Astrocyte (in vitro differentiated cells and primary cell): ENCODE measurements around the gene LUC7L3. TPM values are rescaled to one million over a fixed set of nuclear protein-coding genes. Genes with fewer than 3 reads are reported as not detected.

Source experiments
- DNase-seq: peaks from one replicate; pipeline ENCODE4 v3.0.0-alpha.2; 2010; ENCODE audit warnings: low read depth
- FAIRE-seq: peaks from 2 replicates; lab custom pipeline; 2011; peaks lifted over from hg19 to GRCh38; lab: Jason Lieb, UNC
- H2AFZ ChIP-seq: 2 replicates; pipeline ENCODE4 v1.6.0; 2012; ENCODE audit warnings: low read depth, low read length, inconsistent platforms
- H3K27ac ChIP-seq: 2 replicates; pipeline ENCODE4 v1.5.1; 2011; ENCODE audit warnings: low read depth, low read length, inconsistent platforms
- H3K27me3 ChIP-seq: 2 replicates; pipeline ENCODE4 v1.6.0; 2011; ENCODE audit warnings: low read length, inconsistent platforms; ENCODE audit not compliant: insufficient read depth
- H3K36me3 ChIP-seq: 2 replicates; pipeline ENCODE4 v1.5.1; 2011; ENCODE audit warnings: low read length, inconsistent platforms; ENCODE audit not compliant: insufficient read depth
- H3K4me1 ChIP-seq: 2 replicates; pipeline ENCODE4 v1.5.1; 2011; ENCODE audit warnings: low read length, inconsistent platforms; ENCODE audit not compliant: insufficient read depth
- H3K4me2 ChIP-seq: 2 replicates; pipeline ENCODE4 v1.6.0; 2012; ENCODE audit warnings: low read length, inconsistent platforms
- H3K4me3 ChIP-seq: 2 replicates; pipeline ENCODE4 v1.5.1; 2011; ENCODE audit warnings: low read depth, mild to moderate bottlenecking, low read length, inconsistent platforms; ENCODE audit not compliant: insufficient read depth
- H3K79me2 ChIP-seq: 2 replicates; pipeline ENCODE4 v1.6.0; 2012; ENCODE audit warnings: mild to moderate bottlenecking, low read length, inconsistent platforms; ENCODE audit not compliant: insufficient read depth
- H3K9ac ChIP-seq: 2 replicates; pipeline ENCODE4 v1.6.0; 2012; ENCODE audit warnings: mild to moderate bottlenecking, low read length, inconsistent platforms
- H3K9me3 ChIP-seq: 2 replicates; pipeline ENCODE4 v1.5.1; 2012; ENCODE audit warnings: low read depth, mild to moderate bottlenecking, low read length, inconsistent platforms; ENCODE audit not compliant: insufficient read depth
- H4K20me1 ChIP-seq: 2 replicates; pipeline ENCODE4 v1.6.0; 2012; ENCODE audit warnings: low read length, inconsistent platforms; ENCODE audit not compliant: insufficient read depth
- H3K27ac Mint-ChIP-seq: one replicate; pipeline ENCODE4 v1.8.0; 2021; ENCODE audit warnings: mild to moderate bottlenecking, mixed read lengths; ENCODE audit not compliant: unreplicated experiment
- H3K27me3 Mint-ChIP-seq: one replicate; pipeline ENCODE4 v1.8.0; 2021; ENCODE audit warnings: low read depth, mixed read lengths; ENCODE audit not compliant: unreplicated experiment
- H3K36me3 Mint-ChIP-seq: one replicate; pipeline ENCODE4 v1.8.0; 2021; ENCODE audit warnings: low read depth, mixed read lengths; ENCODE audit not compliant: unreplicated experiment
- H3K4me1 Mint-ChIP-seq: one replicate; pipeline ENCODE4 v1.8.0; 2021; ENCODE audit warnings: low read depth, mixed read lengths; ENCODE audit not compliant: unreplicated experiment
- H3K4me3 Mint-ChIP-seq: one replicate; pipeline ENCODE4 v1.8.0; 2021; ENCODE audit warnings: mild to moderate bottlenecking, moderate library complexity, mixed read lengths; ENCODE audit not compliant: unreplicated experiment
- H3K9me3 Mint-ChIP-seq: one replicate; pipeline ENCODE4 v1.8.0; 2021; ENCODE audit warnings: mild to moderate bottlenecking, mixed read lengths; ENCODE audit not compliant: unreplicated experiment
- CTCF ChIP-seq: IDR thresholded peaks from 2 replicates; pipeline ENCODE4 v1.5.1; 2011; ENCODE audit warnings: low read depth, mild to moderate bottlenecking, inconsistent platforms, low read length, moderate library complexity; ENCODE audit not compliant: insufficient read depth
- EZH2 ChIP-seq: IDR thresholded peaks from 2 replicates; pipeline ENCODE4 v1.6.1; 2012; ENCODE audit warnings: mild to moderate bottlenecking, low read length, inconsistent platforms; ENCODE audit not compliant: insufficient read depth
- total RNA-seq: library from RNA; stranded (reverse); gene quantifications from 2 replicates; pipeline ENCODE4 v1.2.1, GENCODE V29; 2021

The LUC7L3 gene
- total RNA-seq, 1 donor from 2014 or later: 93.0 TPM

DNA sequence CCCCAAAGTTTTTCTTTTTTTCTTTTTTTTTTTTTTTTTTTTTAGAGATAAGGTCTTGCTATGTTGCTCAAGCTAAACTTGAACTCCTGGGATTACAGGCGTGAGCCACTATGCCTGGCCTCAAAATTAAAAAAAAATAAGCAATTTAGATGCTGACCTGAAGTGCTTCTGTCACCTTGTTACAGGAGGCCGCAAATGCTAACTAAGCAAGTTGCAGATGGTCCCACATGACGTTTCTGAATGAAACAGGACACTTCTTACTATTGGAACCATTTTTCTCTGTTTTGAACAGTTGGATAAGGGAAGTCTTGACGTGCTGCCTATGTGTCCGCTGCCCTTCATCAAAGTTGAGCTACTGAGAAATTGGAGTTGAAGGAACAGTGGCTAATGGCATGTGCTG is 39.1 kb downstream of the LUC7L3 start:
- Histone ChIP-seq H3K4me2 (no peak overlapping the region), H3K27me3 (no peaks in the 10 kb centered on the region), H3K79me2 (no peaks in the 10 kb centered on the region), H2AFZ (no peak overlapping the region), H3K4me3 (no peak overlapping the region), H3K27ac (no peak overlapping the region), H3K9me3 (no peaks in the 10 kb centered on the region), H4K20me1 (peaks cover 4% of the 10 kb centered on the region), H3K9ac (no peak overlapping the region), H3K4me1 (no peaks in the 10 kb centered on the region), H3K36me3 (peaks cover 14% of the 10 kb centered on the region)
- TF ChIP-seq EZH2 (no peak), CTCF (no peak)
- Mint-ChIP-seq H3K27ac (no peak overlapping the region), H3K9me3 (no peaks in the 10 kb centered on the region), H3K4me1 (peaks cover 3% of the 10 kb centered on the region), H3K36me3 (no peaks in the 10 kb centered on the region), H3K27me3 (no peaks in the 10 kb centered on the region), H3K4me3 (no peak overlapping the region)
- FAIRE-seq (no peak), DNase-seq (no peak)

DNA sequence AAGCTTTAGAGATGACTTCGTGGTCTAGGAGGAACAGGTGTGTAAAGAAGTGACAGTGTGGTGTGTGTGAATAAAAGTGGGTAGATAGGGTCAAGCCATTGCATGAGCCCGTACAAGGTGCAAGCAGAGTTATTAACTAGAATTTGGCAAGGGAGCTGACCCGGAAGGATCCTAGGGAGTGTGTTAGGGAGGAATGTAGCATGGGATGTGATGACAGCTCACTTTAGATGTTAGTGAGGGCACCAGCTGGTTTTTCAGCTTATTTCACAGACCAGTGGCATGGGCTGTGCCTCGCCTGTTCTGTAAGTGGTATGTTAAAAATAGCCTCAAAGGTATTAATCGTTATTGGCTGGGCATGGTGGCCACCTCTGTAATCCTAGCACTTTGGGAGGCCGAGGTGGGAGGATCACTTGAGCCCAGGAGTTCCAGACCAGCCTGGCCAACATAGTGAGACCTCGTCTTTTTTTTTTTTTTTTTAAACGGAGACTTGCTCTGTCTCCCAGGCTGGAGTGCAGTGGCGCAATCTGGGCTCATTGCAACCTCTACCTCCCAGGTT is 39.7 kb downstream of the LUC7L3 start:
- no peak overlapping the region for H3K9ac ChIP-seq
- Mint-ChIP-seq H3K4me3 (no peak overlapping the region), H3K27ac (no peak overlapping the region), H3K27me3 (no peaks in the 10 kb centered on the region), H3K4me1 (peaks cover 3% of the 10 kb centered on the region), H3K9me3 (no peaks in the 10 kb centered on the region), H3K36me3 (no peaks in the 10 kb centered on the region)
- H2AFZ ChIP-seq: no peak overlapping the region
- H3K27me3 ChIP-seq: no peaks in the 10 kb centered on the region
- no peak overlapping the region for H3K4me3 ChIP-seq
- no peak overlapping the region for H3K27ac ChIP-seq
- TF ChIP-seq EZH2 (no peak), CTCF (no peak)
- no peak overlapping the region for H3K4me2 ChIP-seq
- no peaks in the 10 kb centered on the region for H3K4me1 ChIP-seq
- peaks cover 4% of the 10 kb centered on the region for H4K20me1 ChIP-seq
- H3K36me3 ChIP-seq: peaks cover 11% of the 10 kb centered on the region
- FAIRE-seq (no peak), DNase-seq (no peak)
- no peaks in the 10 kb centered on the region for H3K79me2 ChIP-seq
- no peaks in the 10 kb centered on the region for H3K9me3 ChIP-seq

DNA sequence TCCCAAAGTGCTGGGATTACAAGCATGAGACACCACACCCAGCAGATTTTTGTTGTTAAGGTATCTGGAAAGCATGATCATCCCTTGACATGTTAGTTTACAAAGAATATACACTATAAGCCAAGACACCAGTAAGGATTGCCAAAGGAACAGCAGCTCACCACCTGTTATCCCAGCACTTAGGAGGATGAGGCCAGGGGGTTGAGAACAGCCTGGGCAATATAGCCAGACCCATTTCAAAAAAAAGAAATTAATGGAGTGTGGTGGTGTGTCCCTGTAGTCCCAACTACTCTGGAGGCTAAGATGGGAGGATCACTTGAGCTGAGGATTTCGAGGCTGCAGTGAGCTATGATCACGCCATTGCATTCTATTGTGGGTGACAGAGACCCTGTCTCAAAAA is 42.8 kb downstream of the LUC7L3 start:
- Histone ChIP-seq H3K4me2 (no peak overlapping the region), H3K4me1 (no peaks in the 10 kb centered on the region), H3K9me3 (no peaks in the 10 kb centered on the region), H4K20me1 (no peaks in the 10 kb centered on the region), H3K27me3 (no peaks in the 10 kb centered on the region), H3K36me3 (no peaks in the 10 kb centered on the region), H3K79me2 (no peaks in the 10 kb centered on the region), H3K9ac (no peak overlapping the region), H3K27ac (no peak overlapping the region), H2AFZ (no peak overlapping the region), H3K4me3 (no peak overlapping the region)
- Mint-ChIP-seq H3K36me3 (no peaks in the 10 kb centered on the region), H3K9me3 (no peaks in the 10 kb centered on the region), H3K27me3 (no peaks in the 10 kb centered on the region), H3K4me3 (no peak overlapping the region), H3K27ac (no peak overlapping the region), H3K4me1 (peaks cover 9% of the 10 kb centered on the region)
- FAIRE-seq (no peak), DNase-seq (no peak)
- TF ChIP-seq EZH2 (no peak), CTCF (no peak)
